ENCODE results near the gene PROC.

PROC gene

GRCh38 chr2:127413782-127414637 is 4.2 kb upstream of the PROC start:
- TF ChIP-seq CTCF (IDR thresholded peaks at IDR 0.05; ENCODE audit: control insufficient read depth, insufficient read depth, low read depth, low read length, missing control alignments): no peak
- peak; percentile 31 for DNase-seq (ENCODE audit: low read depth)
- no peak overlapping the region for H3K4me3 ChIP-seq (ENCODE audit: control insufficient read depth, low read depth, low read length)

GRCh38 chr2:127414638-127415592 is 3.3 kb upstream of the PROC start:
- DNase-seq (ENCODE audit: low read depth): no peak
- H3K4me3 ChIP-seq (ENCODE audit: control insufficient read depth, low read depth, low read length): no peak overlapping the region
- no peak for TF ChIP-seq CTCF (IDR thresholded peaks at IDR 0.05; ENCODE audit: control insufficient read depth, insufficient read depth, low read depth, low read length, missing control alignments)

- no peak overlapping the region for H3K4me3 ChIP-seq (ENCODE audit: control insufficient read depth, low read depth, low read length)
- DNase-seq (ENCODE audit: low read depth): no peak
- no peak for TF ChIP-seq CTCF (IDR thresholded peaks at IDR 0.05; ENCODE audit: control insufficient read depth, insufficient read depth, low read depth, low read length, missing control alignments)
Measured at GRCh38 chr2:127415593-127416505, 2.4 kb upstream of the PROC start.

- no peak overlapping the region for H3K4me3 ChIP-seq (ENCODE audit: control insufficient read depth, low read depth, low read length)
- DNase-seq (ENCODE audit: low read depth): no peak
- TF ChIP-seq CTCF (IDR thresholded peaks at IDR 0.05; ENCODE audit: control insufficient read depth, insufficient read depth, low read depth, low read length, missing control alignments): no peak
Measured at GRCh38 chr2:127416506-127417001, 1.7 kb upstream of the PROC start.

DNA sequence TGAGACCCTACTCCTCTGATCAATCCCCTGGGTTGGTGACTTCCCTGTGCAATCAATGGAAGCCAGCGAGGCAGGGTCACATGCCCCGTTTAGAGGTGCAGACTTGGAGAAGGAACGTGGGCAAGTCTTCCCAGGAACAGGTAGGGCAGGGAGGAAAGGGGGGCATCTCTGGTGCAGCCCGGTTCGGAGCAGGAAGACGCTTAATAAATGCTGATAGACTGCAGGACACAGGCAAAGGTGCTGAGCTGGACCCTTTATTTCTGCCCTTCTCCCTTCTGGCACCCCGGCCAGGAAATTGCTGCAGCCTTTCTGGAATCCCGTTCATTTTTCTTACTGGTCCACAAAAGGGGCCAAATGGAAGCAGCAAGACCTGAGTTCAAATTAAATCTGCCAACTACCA is 821 bp upstream of the PROC start:
- no peak for TF ChIP-seq CTCF (IDR thresholded peaks at IDR 0.05; ENCODE audit: control insufficient read depth, insufficient read depth, low read depth, low read length, missing control alignments)
- no peak overlapping the region for H3K4me3 ChIP-seq (ENCODE audit: control insufficient read depth, low read depth, low read length)
- DNase-seq (ENCODE audit: low read depth): no peak

DNA sequence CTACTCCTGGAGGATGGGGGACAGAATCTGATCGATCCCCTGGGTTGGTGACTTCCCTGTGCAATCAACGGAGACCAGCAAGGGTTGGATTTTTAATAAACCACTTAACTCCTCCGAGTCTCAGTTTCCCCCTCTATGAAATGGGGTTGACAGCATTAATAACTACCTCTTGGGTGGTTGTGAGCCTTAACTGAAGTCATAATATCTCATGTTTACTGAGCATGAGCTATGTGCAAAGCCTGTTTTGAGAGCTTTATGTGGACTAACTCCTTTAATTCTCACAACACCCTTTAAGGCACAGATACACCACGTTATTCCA is 844 bp downstream of the PROC start:
- no peak overlapping the region for H3K4me3 ChIP-seq (ENCODE audit: control insufficient read depth, low read depth, low read length)
- no peak for TF ChIP-seq CTCF (IDR thresholded peaks at IDR 0.05; ENCODE audit: control insufficient read depth, insufficient read depth, low read depth, low read length, missing control alignments)
- no peak for DNase-seq (ENCODE audit: low read depth)

Data from AG09309 (cell line).